HG03175 (cell line): ENCODE results near the gene IST1.
"Not testable (repeated sequence)": the region's sequence is repeated elsewhere in the genome, so short reads cannot be mapped to it uniquely, and the experiment has no call there.

Experiments used
- ATAC-seq: cut with Tn5 transposase; IDR thresholded peaks from one replicate; pipeline ENCODE4 v1.9.1; 2021; ENCODE audit warnings: mild to moderate bottlenecking, moderate library complexity; ENCODE audit not compliant: unreplicated experiment

IST1 gene

GRCh38 chr16:71880176-71880575 is 15.2 kb upstream of the IST1 start:
- no peak for ATAC-seq

- peak; percentile 65 for ATAC-seq
These were observed 12.7 kb upstream of the IST1 start for GRCh38 chr16:71882505-71883167.

GRCh38 chr16:71883168-71883848 is 12.0 kb upstream of the IST1 start:
- peak; percentile 39 for ATAC-seq

- peak; percentile 43 for ATAC-seq
These were observed 11.3 kb upstream of the IST1 start, which contains the start of gene ZNF821 for GRCh38 chr16:71883849-71884638. ZNF821 (minus strand) TSS chr16:71884182; CDS start chr16:71879946, 4,236 bp downstream.

GRCh38 chr16:71885261-71885650 is 10.1 kb upstream of the IST1 start:
- no peak for ATAC-seq

GRCh38 chr16:71889147-71889546 is 6.2 kb upstream of the IST1 start:
- ATAC-seq = no peak

GRCh38 chr16:71893888-71894228 is 1.5 kb upstream of the IST1 start:
- ATAC-seq = no peak

- peak; percentile 16 for ATAC-seq
These were observed 956 bp upstream of the IST1 start for GRCh38 chr16:71894229-71894920.

- ATAC-seq = peak; percentile 21
These were observed 491 bp downstream of the IST1 start for GRCh38 chr16:71895679-71896365.

GRCh38 chr16:71896764-71897368 is 1.5 kb downstream of the IST1 start:
- no peak for ATAC-seq

- no peak for ATAC-seq
These were observed 3.8 kb downstream of the IST1 start for GRCh38 chr16:71899171-71899570.

GRCh38 chr16:71902656-71903365 is 7.5 kb downstream of the IST1 start:
- no peak for ATAC-seq

- no peak for ATAC-seq
These were observed 8.3 kb downstream of the IST1 start for GRCh38 chr16:71903608-71904007.

GRCh38 chr16:71904239-71904638 is 8.9 kb downstream of the IST1 start:
- ATAC-seq = no peak

- ATAC-seq = not testable (repeated sequence)
These were observed 10.4 kb downstream of the IST1 start for GRCh38 chr16:71905765-71906164.

- no peak for ATAC-seq
These were observed 15.8 kb downstream of the IST1 start for GRCh38 chr16:71911121-71911520.

- ATAC-seq = no peak
These were observed 17.4 kb downstream of the IST1 start for GRCh38 chr16:71912534-71913275.

- no peak for ATAC-seq
These were observed 19.5 kb downstream of the IST1 start for GRCh38 chr16:71914802-71915201.

GRCh38 chr16:71915350-71915749 is 20.0 kb downstream of the IST1 start:
- ATAC-seq = no peak
